Astrocyte (in vitro differentiated cells and primary cell): ENCODE measurements around the gene SERTAD4.

Source experiments
- EZH2 ChIP-seq: IDR thresholded peaks from 2 replicates; pipeline ENCODE4 v1.6.1; 2012; ENCODE audit warnings: mild to moderate bottlenecking, low read length, inconsistent platforms; ENCODE audit not compliant: insufficient read depth
- TF ChIP-seq, protein P1 (sequence below): IDR thresholded peaks from 2 replicates; pipeline ENCODE4 v1.5.1; 2011; ENCODE audit warnings: low read depth, mild to moderate bottlenecking, inconsistent platforms, low read length, moderate library complexity; ENCODE audit not compliant: insufficient read depth

DNA sequence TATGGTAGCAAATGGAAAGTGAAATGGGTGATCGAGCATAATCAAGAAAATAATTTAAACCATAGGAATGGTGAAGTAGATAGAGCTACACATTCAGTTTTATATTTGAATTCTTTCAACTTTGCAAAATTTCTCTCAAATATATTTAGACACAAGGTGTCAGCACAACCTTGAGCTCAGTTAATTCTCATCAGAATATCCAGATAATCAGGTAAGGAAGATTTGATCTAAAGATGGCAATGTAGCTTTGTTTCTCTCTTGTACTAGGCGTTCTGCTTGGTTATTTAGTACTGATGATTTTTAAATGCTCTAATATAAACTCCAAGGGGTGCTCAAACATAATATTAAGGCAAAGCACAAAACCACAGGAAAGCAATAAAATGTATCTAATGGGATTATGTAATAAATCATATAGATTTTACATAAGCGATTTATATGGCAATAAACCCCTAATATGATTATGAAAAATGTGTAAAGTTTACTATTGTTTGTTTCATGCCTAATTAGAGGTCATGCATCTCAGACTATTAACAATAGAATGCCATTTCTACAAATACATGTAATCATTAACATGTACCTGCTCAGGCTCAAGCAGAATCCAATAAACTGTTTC, 32.4 kb upstream of the SERTAD4 start:
- TF ChIP-seq, protein P1, sequence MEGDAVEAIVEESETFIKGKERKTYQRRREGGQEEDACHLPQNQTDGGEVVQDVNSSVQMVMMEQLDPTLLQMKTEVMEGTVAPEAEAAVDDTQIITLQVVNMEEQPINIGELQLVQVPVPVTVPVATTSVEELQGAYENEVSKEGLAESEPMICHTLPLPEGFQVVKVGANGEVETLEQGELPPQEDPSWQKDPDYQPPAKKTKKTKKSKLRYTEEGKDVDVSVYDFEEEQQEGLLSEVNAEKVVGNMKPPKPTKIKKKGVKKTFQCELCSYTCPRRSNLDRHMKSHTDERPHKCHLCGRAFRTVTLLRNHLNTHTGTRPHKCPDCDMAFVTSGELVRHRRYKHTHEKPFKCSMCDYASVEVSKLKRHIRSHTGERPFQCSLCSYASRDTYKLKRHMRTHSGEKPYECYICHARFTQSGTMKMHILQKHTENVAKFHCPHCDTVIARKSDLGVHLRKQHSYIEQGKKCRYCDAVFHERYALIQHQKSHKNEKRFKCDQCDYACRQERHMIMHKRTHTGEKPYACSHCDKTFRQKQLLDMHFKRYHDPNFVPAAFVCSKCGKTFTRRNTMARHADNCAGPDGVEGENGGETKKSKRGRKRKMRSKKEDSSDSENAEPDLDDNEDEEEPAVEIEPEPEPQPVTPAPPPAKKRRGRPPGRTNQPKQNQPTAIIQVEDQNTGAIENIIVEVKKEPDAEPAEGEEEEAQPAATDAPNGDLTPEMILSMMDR: no peak
- TF ChIP-seq EZH2: no peak
